Body of pancreas (tissue), 4 donors: Measurements from ENCODE around the gene MYOC. TPM values are rescaled to one million over a fixed set of nuclear protein-coding genes. Genes with fewer than 3 reads are reported as not detected.
"Not testable (repeated sequence)": the region's sequence is repeated elsewhere in the genome, so short reads cannot be mapped to it uniquely, and the experiment has no call there.

Experiments used
- ATAC-seq: fragments of 150-250 bp; one replicate; pipeline ENCODE4 v1.9.1; 2016
- DNase-seq, 4 donors: peaks; one replicate each; pipeline ENCODE4 v3.0.0-alpha.2; 2019
- H3K27ac ChIP-seq, 4 donors: fragments of 200-600 bp; sonication (generic); 1 replicate in 3 of 4; 2 replicates in 1 of 4; pipeline versions ENCODE4 v1.5.1 to v1.6.1; 2016 to 2019; ENCODE audit warnings: mild to moderate bottlenecking in 1 of 4, mixed read lengths in 1 of 4, moderate library complexity in 1 of 4
- H3K27me3 ChIP-seq, 2 donors: fragments of 200-600 bp; sonication (generic); one replicate each; pipeline ENCODE4 v1.6.0; 2016; ENCODE audit warnings: mild to moderate bottlenecking in 1 of 2
- H3K36me3 ChIP-seq, 2 donors: fragments of 200-600 bp; sonication (generic); replicated peaks in 1 of 2; 2 replicates each; pipeline ENCODE4 v1.5.1; 2016; ENCODE audit warnings: low read depth in 2 of 2; ENCODE audit not compliant: insufficient read depth in 1 of 2
- H3K4me1 ChIP-seq: fragments of 200-600 bp; sonication (generic); one replicate; pipeline ENCODE4 v1.6.0; 2016
- H3K4me3 ChIP-seq, 2 donors: fragments of 200-600 bp; sonication (generic); 1 replicate in 1 of 2; 2 replicates in 1 of 2; pipeline ENCODE4 v1.5.1; 2016 to 2019
- H3K9me3 ChIP-seq, 3 donors: fragments of 200-600 bp; sonication (generic); 1 replicate in 2 of 3; 2 replicates in 1 of 3; pipeline ENCODE4 v1.5.1; 2016
- CTCF ChIP-seq, 7 experiments: fragments of 450-650 bp in 4 of 7; fragments of 200-600 bp in 3 of 7; sonication (generic) in 3 of 7; IDR thresholded peaks; one replicate each; pipeline ENCODE4 v1.5.1; 2016 to 2019; ENCODE audit warnings: antibody characterized with exemption in 7 of 7
- POLR2A ChIP-seq, 3 donors: fragments of 450-650 bp; IDR thresholded peaks; one replicate each; pipeline ENCODE4 v1.6.1; 2016; ENCODE audit warnings: antibody characterized with exemption in 3 of 3, mild to moderate bottlenecking in 2 of 3
- WGBS, 2 donors: methylation state at CpG; one replicate each; pipeline ENCODE4 v1.1.5; 2017; 5-methylcytosine and 5-hydroxymethylcytosine counted together
- intact Hi-C: fragments of 100-400 bp; cut with DNase I; formaldehyde crosslinking; loops from one replicate; pipeline ENCODE4 v1.15.1; 2023
- total RNA-seq, 2 donors: library from RNA; depleted of rRNA; stranded (reverse); fragments of >200 nt; gene quantifications; one replicate each; pipeline ENCODE4 v1.1.0, GENCODE V29; 2016

The MYOC gene
- 1 to 10 TPM; 1.3 to 5.4 TPM for total RNA-seq

- H3K4me1 ChIP-seq = peaks cover 8% of the 10 kb centered on the region
- DNase-seq = no peak
- no peaks in the 10 kb centered on the region for H3K27me3 ChIP-seq
- WGBS, 2 donors = 39 to 64% methylated on average over 6 to 8 of the region's 8 CpGs
- no peaks in the 10 kb centered on the region for H3K9me3 ChIP-seq
- no peak for ATAC-seq
- no peaks in the 10 kb centered on the region for H3K36me3 ChIP-seq
- no peak within 1 kb of the TSS for H3K4me3 ChIP-seq
- intact Hi-C loops = no loop called here
- H3K27ac ChIP-seq = no peak within 1 kb of the TSS
- TF ChIP-seq CTCF (IDR thresholded peaks at IDR 0.05) (no peak), POLR2A (IDR thresholded peaks at IDR 0.05) (no peak)
These were observed at the start of gene MYOC for GRCh38 chr1:171652234-171652822. MYOC (minus strand) TSS chr1:171652688; CDS start chr1:171652611, 77 bp downstream.

GRCh38 chr1:171699531-171699930, 47.0 kb upstream of the MYOC start:
- 88 to 94% methylated on average over 2 of the region's 2 CpGs for WGBS, 2 donors
- TF ChIP-seq CTCF (IDR thresholded peaks at IDR 0.05) (no peak), POLR2A (IDR thresholded peaks at IDR 0.05) (no peak)
- H3K27ac ChIP-seq = no peak overlapping the region

GRCh38 chr1:171695772-171696171, 43.3 kb upstream of the MYOC start:
- H3K36me3 ChIP-seq, H3K4me1 ChIP-seq, H3K9me3 ChIP-seq, ATAC-seq, intact Hi-C loops, H3K27ac ChIP-seq, DNase-seq, H3K4me3 ChIP-seq, H3K27me3 ChIP-seq: not testable (repeated sequence)
- 87 to 100% methylated on average over 1 to 14 of the region's 14 CpGs for WGBS, 2 donors

More at GRCh38 chr1:171699531-171699930, 47.0 kb upstream of the MYOC start:
- no peaks in the 10 kb centered on the region for H3K27me3 ChIP-seq
- ATAC-seq (no peak), DNase-seq (no peak)
- H3K4me3 ChIP-seq = no peak overlapping the region
- intact Hi-C loops = no loop called here
- H3K4me1 ChIP-seq = no peaks in the 10 kb centered on the region
- no peaks in the 10 kb centered on the region for H3K9me3 ChIP-seq
- no peaks in the 10 kb centered on the region for H3K36me3 ChIP-seq

- WGBS, 2 donors = 89 to 93% methylated on average over 6 to 8 of the region's 23 CpGs
- DNase-seq, H3K9me3 ChIP-seq: not testable (repeated sequence)
These were observed 41.1 kb upstream of the MYOC start for GRCh38 chr1:171693541-171693940.

GRCh38 chr1:171683870-171684269, 31.4 kb upstream of the MYOC start:
- DNase-seq = no peak
- intact Hi-C loops = no loop called here
- TF ChIP-seq CTCF (IDR thresholded peaks at IDR 0.05) = no peak
- TF ChIP-seq POLR2A (IDR thresholded peaks at IDR 0.05) = no peak
- no peak for ATAC-seq
- no peak overlapping the region for H3K4me3 ChIP-seq
- H3K27me3 ChIP-seq = no peaks in the 10 kb centered on the region
- no peaks in the 10 kb centered on the region for H3K9me3 ChIP-seq
- H3K4me1 ChIP-seq = no peaks in the 10 kb centered on the region
- no peak overlapping the region for H3K27ac ChIP-seq
- H3K36me3 ChIP-seq = no peaks in the 10 kb centered on the region
- 56 to 59% methylated on average over 8 of the region's 8 CpGs for WGBS, 2 donors

More at GRCh38 chr1:171693541-171693940, 41.1 kb upstream of the MYOC start:
- H3K27ac ChIP-seq, H3K36me3 ChIP-seq, H3K4me3 ChIP-seq, H3K27me3 ChIP-seq, intact Hi-C loops, H3K4me1 ChIP-seq, ATAC-seq: not testable (repeated sequence)

GRCh38 chr1:171680339-171680738, 27.9 kb upstream of the MYOC start:
- ATAC-seq (no peak), DNase-seq (no peak)
- no peak overlapping the region for H3K4me3 ChIP-seq
- no peaks in the 10 kb centered on the region for H3K36me3 ChIP-seq
- H3K9me3 ChIP-seq = no peaks in the 10 kb centered on the region
- 87 to 89% methylated on average over 3 of the region's 3 CpGs for WGBS, 2 donors
- H3K27ac ChIP-seq = no peak overlapping the region
- no peaks in the 10 kb centered on the region for H3K4me1 ChIP-seq
- no peak for TF ChIP-seq POLR2A (IDR thresholded peaks at IDR 0.05)
- no peak for TF ChIP-seq CTCF (IDR thresholded peaks at IDR 0.05)
- H3K27me3 ChIP-seq = no peaks in the 10 kb centered on the region
- intact Hi-C loops = no loop called here
